A549 treated with dexamethasone at 1 μM for 4 hours (cell line): ENCODE measurements around the gene BET1L. TPM values are rescaled to one million over a fixed set of nuclear protein-coding genes. Genes with fewer than 3 reads are reported as not detected.

ENCODE experiments used
- total RNA-seq: library from RNA; stranded (reverse); fragments of 200-300 nt; extraction: Qiagen RNA extraction; gene quantifications from 5 replicates; pipeline ENCODE4 v1.2.3, GENCODE V29; 2022

The BET1L gene
- total RNA-seq, result 38.1 to 45.7 TPM (median 44.2 TPM) in 5 replicates

GRCh38 chr11:207208-207862, at the start of gene BET1L, which contains the start of gene RIC8A:
Gene BET1L (minus strand): TSS chr11:207399. CDS start chr11:207321, 78 bp downstream.
Gene RIC8A (plus strand): TSS chr11:207708. CDS start chr11:208855, 1,147 bp downstream.

DNA sequence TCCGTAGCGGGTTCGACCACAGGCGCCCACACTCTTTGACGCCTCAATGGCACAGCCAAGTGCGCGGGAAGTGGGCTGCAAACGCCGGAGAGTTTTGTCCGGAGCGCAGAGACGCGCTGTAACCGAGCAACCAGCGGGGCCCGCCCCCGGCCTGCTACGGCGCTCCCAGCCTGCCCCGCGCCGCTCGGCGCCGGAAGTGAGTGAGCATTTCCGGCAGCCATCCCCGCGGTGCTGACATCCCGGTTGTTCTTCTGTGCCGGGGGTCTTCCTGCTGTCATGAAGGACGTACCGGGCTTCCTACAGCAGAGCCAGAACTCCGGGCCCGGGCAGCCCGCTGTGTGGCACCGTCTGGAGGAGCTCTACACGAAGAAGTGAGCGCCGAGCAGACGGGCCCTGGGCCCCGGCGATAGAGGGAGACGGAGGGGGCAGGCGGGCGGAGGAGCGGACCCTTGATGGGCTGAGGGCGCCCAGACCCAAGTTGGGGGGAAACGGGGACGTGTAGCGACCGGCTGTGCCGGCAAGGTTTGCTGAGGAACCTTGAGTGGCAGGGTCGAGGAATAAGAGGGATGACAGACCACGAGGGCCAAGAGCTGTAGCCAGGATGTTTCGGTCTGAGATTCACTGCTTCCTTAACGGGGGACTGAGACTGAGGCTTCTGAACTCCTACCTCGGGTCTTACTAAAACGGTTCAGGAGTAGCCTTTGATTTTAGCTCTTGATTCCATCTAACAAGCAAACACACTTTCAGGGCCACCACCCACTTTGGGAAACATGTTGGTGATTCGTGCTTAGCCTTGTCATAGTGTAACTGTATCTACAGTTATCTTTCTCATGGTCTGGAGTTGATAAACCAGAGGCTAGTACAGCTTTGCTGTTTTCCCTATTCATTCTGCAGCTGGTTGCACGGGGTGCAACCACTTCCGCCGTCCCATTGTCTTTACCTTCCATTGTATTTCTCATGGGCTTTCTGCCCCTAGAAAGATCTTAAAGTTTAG, 29.9 kb upstream of the BET1L start, which contains the start of gene PSMD13:
TSS of gene PSMD13 (plus strand) at position 203 of the 994 bp plus-strand sequence. CDS start at position 277, 74 bp downstream.

DNA sequence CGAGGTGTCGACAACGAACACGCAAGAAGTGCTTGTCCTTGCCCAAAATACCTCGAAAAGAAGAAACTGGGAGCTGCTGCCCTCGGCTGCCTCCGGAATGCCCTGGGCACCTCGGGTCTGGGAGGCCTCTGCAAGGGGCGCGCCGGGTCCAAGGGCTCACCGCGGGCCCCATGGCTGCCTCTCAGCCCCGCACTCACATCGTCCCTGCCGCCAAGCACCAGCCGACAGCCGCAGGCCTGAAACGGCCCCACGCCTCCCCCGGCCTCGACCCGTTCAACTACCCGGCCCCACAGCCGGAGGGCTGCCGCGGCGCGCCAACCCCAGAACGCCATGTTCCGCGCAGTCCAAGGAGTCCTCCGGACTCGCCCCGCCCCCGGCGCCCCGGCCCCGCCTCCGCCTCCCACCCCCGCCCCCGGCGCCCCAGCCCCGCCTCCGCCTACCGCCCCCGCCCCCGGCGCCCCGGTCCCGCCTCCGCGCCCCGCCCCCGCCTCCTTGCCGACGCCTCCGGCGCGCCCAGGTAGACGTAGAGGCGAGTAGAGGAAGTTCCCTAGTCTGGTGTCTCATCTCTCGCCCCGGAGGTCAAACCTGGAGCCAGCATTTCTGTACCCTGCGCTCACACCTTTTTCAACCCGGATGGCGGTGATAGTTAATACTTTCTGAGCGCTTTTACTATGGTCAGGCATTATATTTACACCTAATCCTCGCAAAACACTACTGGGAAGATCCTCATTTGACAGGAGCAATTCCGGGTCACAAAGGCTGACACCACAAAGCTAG, 29.0 kb upstream of the BET1L start, which contains the start of gene SIRT3:
TSS of gene SIRT3 (minus strand) at position 346 of the 777 bp plus-strand sequence. CDS start at position 332, 14 bp downstream.

DNA sequence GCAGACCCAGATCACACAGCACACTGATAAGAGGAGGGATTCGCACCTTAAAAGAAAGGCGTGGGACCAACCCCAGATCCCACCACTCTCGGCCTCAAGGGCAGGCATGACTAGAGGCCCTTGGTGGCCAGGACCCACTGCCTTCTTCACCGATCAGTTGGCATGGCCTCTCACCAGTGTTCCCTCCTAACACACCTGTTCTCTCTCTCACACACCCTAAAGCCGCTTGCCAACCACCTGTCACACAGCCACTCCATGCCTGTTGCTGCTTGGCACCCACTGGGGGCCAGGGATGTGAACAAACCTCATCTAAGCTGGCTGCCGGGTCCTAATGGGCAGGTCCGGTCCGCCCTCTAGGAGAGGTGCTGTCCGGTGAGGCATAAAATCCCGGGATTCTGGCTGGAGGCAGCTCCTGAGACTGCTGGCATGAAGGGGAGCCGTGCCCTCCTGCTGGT, 14.5 kb downstream of the BET1L start, which contains the start of gene SCGB1C1:
TSS of gene SCGB1C1 (plus strand) at position 405 of the 455 bp plus-strand sequence. CDS start at position 427, 22 bp downstream.

Other genes with a start within 250 kb of the BET1L start
- not detected in 5 replicates for gene SCGB1C1, start 14.3 kb downstream of the BET1L start, total RNA-seq
- 119 to 131 TPM (median 127 TPM) in 5 replicates for gene RIC8A, start 309 bp upstream of the BET1L start, total RNA-seq
- gene SIRT3, start 28.9 kb upstream of the BET1L start, total RNA-seq, result 18.7 to 23.5 TPM (median 22.9 TPM) in 5 replicates
- gene PSMD13, start 29.6 kb upstream of the BET1L start, total RNA-seq, result 140 to 183 TPM (median 153 TPM) in 5 replicates
- not detected in 5 replicates for gene NLRP6, start 71.0 kb upstream of the BET1L start, total RNA-seq
- 5.1 to 11.1 TPM (median 9.9 TPM) in 5 replicates for gene PGGHG, start 81.7 kb upstream of the BET1L start, total RNA-seq
- gene IFITM5, start 92.1 kb upstream of the BET1L start, total RNA-seq, result not detected in 5 replicates
- gene IFITM2, start 100.4 kb upstream of the BET1L start, total RNA-seq, result 55.1 to 67.8 TPM (median 66.9 TPM) in 5 replicates
- 0.17 to 0.61 TPM (median 0.22 TPM) in 5 replicates for gene IFITM1, start 106.6 kb upstream of the BET1L start, total RNA-seq
- gene IFITM3, start 113.5 kb upstream of the BET1L start, total RNA-seq, result 23.7 to 32.8 TPM (median 29.5 TPM) in 5 replicates
- gene B4GALNT4, start 162.1 kb upstream of the BET1L start, total RNA-seq, result 7.8 to 18.0 TPM (median 14.8 TPM) in 5 replicates
- 26.9 to 37.1 TPM (median 35.4 TPM) in 5 replicates for gene PKP3, start 186.8 kb upstream of the BET1L start, total RNA-seq
- gene SIGIRR, start 207.6 kb upstream of the BET1L start, total RNA-seq, result 57.7 to 86.6 TPM (median 78.8 TPM) in 5 replicates
- gene ANO9, start 234.6 kb upstream of the BET1L start, total RNA-seq, result 0.52 to 1.2 TPM (median 0.66 TPM) in 5 replicates
- 28.7 to 46.7 TPM (median 45.6 TPM) in 5 replicates for gene PTDSS2, start 242.9 kb upstream of the BET1L start, total RNA-seq